Ishikawa (cell line): ENCODE data around the gene RBM5.
A peak's percentile ranks its signal among the peaks of the same experiment; 100 is the strongest.

Source experiments
- CEBPB ChIP-seq: IDR thresholded peaks from 2 replicates; pipeline ENCODE4 v1.6.1; 2012
- CREB1 ChIP-seq: IDR thresholded peaks from 2 replicates; pipeline ENCODE4 v1.6.1; 2012; ENCODE audit warnings: low read depth
- EGR1 ChIP-seq: IDR thresholded peaks from 2 replicates; pipeline ENCODE4 v1.6.1; 2012
- EP300 ChIP-seq: IDR thresholded peaks from 2 replicates; pipeline ENCODE4 v1.6.1; 2012; ENCODE audit warnings: borderline replicate concordance
- FOXM1 ChIP-seq: IDR thresholded peaks from 2 replicates; pipeline ENCODE4 v1.6.1; 2012; ENCODE audit warnings: low read depth, borderline replicate concordance
- MAX ChIP-seq: IDR thresholded peaks from 2 replicates; pipeline ENCODE4 v1.6.1; 2012
- NFIC ChIP-seq: IDR thresholded peaks from 2 replicates; pipeline ENCODE4 v1.6.1; 2012
- RAD21 ChIP-seq: IDR thresholded peaks from 2 replicates; pipeline ENCODE4 v1.6.1; 2012; ENCODE audit warnings: low read depth
- REST ChIP-seq: IDR thresholded peaks from 2 replicates; pipeline ENCODE4 v1.6.1; 2012; ENCODE audit warnings: low read depth, mild to moderate bottlenecking
- TAF1 ChIP-seq: IDR thresholded peaks from 2 replicates; pipeline ENCODE4 v1.6.1; 2012; ENCODE audit warnings: low read depth, mild to moderate bottlenecking
- TCF12 ChIP-seq: IDR thresholded peaks from 2 replicates; pipeline ENCODE4 v1.6.1; 2012; ENCODE audit warnings: low read depth
- TEAD4 ChIP-seq: IDR thresholded peaks from 2 replicates; pipeline ENCODE4 v1.6.1; 2012
- USF1 ChIP-seq: IDR thresholded peaks from 2 replicates; pipeline ENCODE4 v1.6.1; 2012
- YY1 ChIP-seq: IDR thresholded peaks from 2 replicates; pipeline ENCODE4 v1.6.1; 2012; ENCODE audit warnings: low read depth
- ZBTB7A ChIP-seq: IDR thresholded peaks from 2 replicates; pipeline ENCODE4 v1.6.1; 2012; ENCODE audit warnings: low read depth

RBM5 gene

GRCh38 chr3:50156549-50157493 lies 68.1 kb downstream of the RBM5 start:
- TF ChIP-seq REST: no peak
- no peak for TF ChIP-seq TCF12
- TF ChIP-seq TAF1: no peak
- no peak for TF ChIP-seq TEAD4
- TF ChIP-seq USF1: no peak
- TF ChIP-seq YY1: no peak
- no peak for TF ChIP-seq CEBPB
- no peak for TF ChIP-seq EP300
- no peak for TF ChIP-seq FOXM1
- TF ChIP-seq NFIC: no peak
- TF ChIP-seq CREB1: no peak
- no peak for TF ChIP-seq MAX
- TF ChIP-seq ZBTB7A: no peak
- TF ChIP-seq RAD21: no peak
- TF ChIP-seq EGR1: no peak

GRCh38 chr3:50157827-50158529 lies 69.3 kb downstream of the RBM5 start:
- no peak for TF ChIP-seq CREB1

GRCh38 chr3:50158530-50159146 lies 69.9 kb downstream of the RBM5 start:
- TF ChIP-seq CEBPB (no peak), FOXM1 (no peak), REST (no peak), TAF1 (no peak), EGR1 (no peak)

GRCh38 chr3:50160561-50160983 lies 71.9 kb downstream of the RBM5 start:
- no peak for TF ChIP-seq MAX
- TF ChIP-seq EP300: 0 out of 2 replicates have a peak, but pooled peaks have one; percentile 36

GRCh38 chr3:50161320-50161719 lies 72.6 kb downstream of the RBM5 start:
- TF ChIP-seq USF1: no peak
- TF ChIP-seq NFIC: peak; percentile 36; the same call in 1 of the 2 replicates

- TF ChIP-seq EP300 (peak; percentile 45; the same call in 1 of the 2 replicates), ZBTB7A (no peak), YY1 (no peak), REST (no peak), TEAD4 (no peak), NFIC (peak; percentile 76), CEBPB (no peak), TAF1 (no peak), FOXM1 (no peak), USF1 (no peak)
These were observed 73.5 kb downstream of the RBM5 start for GRCh38 chr3:50162034-50162883.
